Chondrocyte (in vitro differentiated cells): ENCODE measurements around the gene NOX4. TPM values are rescaled to one million over a fixed set of nuclear protein-coding genes. Genes with fewer than 3 reads are reported as not detected.
A peak's percentile ranks its signal among the peaks of the same experiment; 100 is the strongest.

Experiments
- DNase-seq: peaks from one replicate; pipeline ENCODE4 v3.0.0; 2021; ENCODE audit warnings: mixed read lengths, low spot score
- H3K27ac Mint-ChIP-seq: one replicate; pipeline ENCODE4 v1.8.0; 2021; ENCODE audit warnings: mild to moderate bottlenecking, moderate library complexity, mixed read lengths; ENCODE audit not compliant: unreplicated experiment
- H3K27me3 Mint-ChIP-seq: 2 replicates; pipeline ENCODE4 v1.8.0; 2021; ENCODE audit warnings: low read depth, mixed read lengths
- H3K36me3 Mint-ChIP-seq: 2 replicates; pipeline ENCODE4 v1.8.0; 2021; ENCODE audit warnings: low read depth, mixed read lengths
- H3K4me1 Mint-ChIP-seq: 2 replicates; pipeline ENCODE4 v1.8.0; 2021; ENCODE audit warnings: low read depth, mild to moderate bottlenecking, mixed read lengths
- H3K4me3 Mint-ChIP-seq: one replicate; pipeline ENCODE4 v1.8.0; 2021; ENCODE audit warnings: mild to moderate bottlenecking, moderate library complexity, mixed read lengths; ENCODE audit not compliant: unreplicated experiment
- H3K9me3 Mint-ChIP-seq: 2 replicates; pipeline ENCODE4 v1.8.0; 2021; ENCODE audit warnings: low read depth, mixed read lengths
- CTCF ChIP-seq: fragments of 200-600 bp; sonication (generic); IDR thresholded peaks from 2 replicates; pipeline ENCODE4 v1.5.0; 2021; ENCODE audit warnings: antibody characterized with exemption, mild to moderate bottlenecking, moderate library complexity
- total RNA-seq: library from RNA; stranded (reverse); gene quantifications from 3 replicates; pipeline ENCODE4 v1.2.1, GENCODE V29; 2021

Gene NOX4
- total RNA-seq, 1 donor from 2014 or later, result 39.1 TPM

DNA sequence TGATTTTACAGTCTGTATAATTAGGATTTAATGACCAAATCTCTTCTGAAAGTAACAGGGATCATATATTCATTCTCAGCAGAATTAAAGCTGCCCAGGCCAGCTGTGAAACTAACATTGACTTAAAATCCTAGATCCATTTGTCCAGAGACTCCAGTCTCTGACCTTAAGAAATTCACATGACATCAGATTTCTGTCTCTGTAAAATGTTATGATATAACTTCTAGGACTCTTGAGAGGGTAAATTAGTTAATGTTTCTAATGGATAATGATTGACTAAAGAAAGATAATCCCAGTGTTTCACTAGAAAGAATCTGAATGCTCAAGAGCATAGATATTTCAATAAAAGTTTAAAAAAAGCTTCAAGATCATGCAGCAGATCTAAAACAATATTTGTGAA, 6.3 kb downstream of the NOX4 start:
- no peaks in the 10 kb centered on the region for H3K9me3 Mint-ChIP-seq
- H3K4me1 Mint-ChIP-seq, result peaks cover 42% of the 10 kb centered on the region
- H3K27ac Mint-ChIP-seq, result peak overlapping the region; percentile 51
- no peaks in the 10 kb centered on the region for H3K27me3 Mint-ChIP-seq
- DNase-seq, result no peak
- H3K4me3 Mint-ChIP-seq, result no peak overlapping the region
- peaks cover 23% of the 10 kb centered on the region for H3K36me3 Mint-ChIP-seq
- no peak for TF ChIP-seq CTCF

- Mint-ChIP-seq H3K27ac (no peak overlapping the region), H3K27me3 (no peaks in the 10 kb centered on the region), H3K9me3 (no peaks in the 10 kb centered on the region), H3K36me3 (peaks cover 25% of the 10 kb centered on the region), H3K4me1 (peaks cover 42% of the 10 kb centered on the region), H3K4me3 (no peak overlapping the region)
- no peak for TF ChIP-seq CTCF
- no peak for DNase-seq
Measured at GRCh38 chr11:89477175-89477574, 14.0 kb downstream of the NOX4 start.

- peaks cover 8% of the 10 kb centered on the region for H3K36me3 Mint-ChIP-seq
- no peak for DNase-seq
- H3K4me1 Mint-ChIP-seq, result peaks cover 32% of the 10 kb centered on the region
- no peak overlapping the region for H3K4me3 Mint-ChIP-seq
- TF ChIP-seq CTCF, result no peak
- peak overlapping the region; percentile 45 for H3K27ac Mint-ChIP-seq
- no peaks in the 10 kb centered on the region for H3K27me3 Mint-ChIP-seq
- peaks cover 2% of the 10 kb centered on the region for H3K9me3 Mint-ChIP-seq
Measured at GRCh38 chr11:89463266-89463780, 27.9 kb downstream of the NOX4 start.

DNA sequence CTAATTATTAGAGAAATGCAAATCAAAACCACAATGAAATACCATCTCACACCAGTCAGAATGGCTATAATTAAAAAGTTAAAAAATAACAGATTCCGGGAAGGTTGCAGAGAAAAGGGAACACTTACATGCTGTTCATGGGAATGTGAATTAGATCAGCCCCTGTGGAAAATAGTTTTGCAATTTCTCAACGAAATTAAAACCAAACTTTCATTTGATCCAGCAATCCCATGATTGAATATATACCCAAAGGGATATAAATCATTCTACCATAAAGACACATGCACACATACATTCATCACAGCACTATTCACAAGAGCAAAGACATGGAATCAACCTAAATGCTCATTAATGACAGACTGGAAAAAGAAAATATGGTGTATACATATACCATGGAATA, 32.5 kb downstream of the NOX4 start:
- H3K27ac Mint-ChIP-seq, result peak overlapping the region; percentile 69
- no peaks in the 10 kb centered on the region for H3K27me3 Mint-ChIP-seq
- H3K4me3 Mint-ChIP-seq, result no peak overlapping the region
- H3K9me3 Mint-ChIP-seq, result peaks cover 2% of the 10 kb centered on the region
- DNase-seq, result no peak
- peaks cover 3% of the 10 kb centered on the region for H3K36me3 Mint-ChIP-seq
- no peak for TF ChIP-seq CTCF
- H3K4me1 Mint-ChIP-seq, result peaks cover 49% of the 10 kb centered on the region

- no peak for DNase-seq
- Mint-ChIP-seq H3K9me3 (peaks cover 2% of the 10 kb centered on the region), H3K36me3 (peaks cover 5% of the 10 kb centered on the region), H3K27me3 (no peaks in the 10 kb centered on the region), H3K27ac (peak overlapping the region; percentile 65), H3K4me3 (no peak overlapping the region), H3K4me1 (peaks cover 54% of the 10 kb centered on the region)
- TF ChIP-seq CTCF, result no peak
Measured at GRCh38 chr11:89457190-89457589, 34.0 kb downstream of the NOX4 start.
